ENCODE data around the gene HPD. TPM values are rescaled to one million over a fixed set of nuclear protein-coding genes. Genes with fewer than 3 reads are reported as not detected.

HPD gene
- total RNA-seq, 8 experiments from 2014 or later, result 0.19 to 0.46 (median 0.21) TPM; not detected in 5

Other genes with a start within 250 kb of the HPD start
- 10 to 100 TPM in 3 of 8 experiments, 1 to 10 TPM in 5; 2.3 to 17.7 (median 4.6) TPM for gene ORAI1, start 232.3 kb downstream of the HPD start, total RNA-seq
- gene MORN3, start 189.2 kb downstream of the HPD start, total RNA-seq, result 1 to 10 TPM in 1 of 8 experiments, under 1 TPM in 7; 0.25 to 1.9 (median 0.70) TPM
- gene TMEM120B, start 146.1 kb downstream of the HPD start, total RNA-seq, result 10 to 100 TPM in 3 of 8 experiments, 1 to 10 TPM in 5; 4.9 to 13.4 (median 7.7) TPM
- gene RHOF, start 65.2 kb downstream of the HPD start, total RNA-seq, result 10 to 100 TPM in 3 of 8 experiments, 1 to 10 TPM in 5; 2.8 to 13.7 (median 6.8) TPM
- 10 to 100 TPM in 2 of 8 experiments, 1 to 10 TPM in 6; 3.1 to 16.2 (median 5.0) TPM for gene SETD1B, start 54.9 kb downstream of the HPD start, total RNA-seq
- gene PSMD9, start 29.9 kb upstream of the HPD start, total RNA-seq, result 100 to 1,000 TPM in 1 of 8 experiments, 10 to 100 TPM in 7; 25.3 to 135 (median 54.6) TPM
- 1 to 10 TPM; 1.7 to 5.3 (median 2.7) TPM for gene CFAP251, start 59.7 kb upstream of the HPD start, total RNA-seq
- 10 to 100 TPM in 5 of 8 experiments, 1 to 10 TPM in 3; 1.2 to 68.2 (median 28.2) TPM for gene BCL7A, start 163.0 kb upstream of the HPD start, total RNA-seq
- 10 to 100 TPM in 6 of 8 experiments, 1 to 10 TPM in 2; 7.5 to 27.5 (median 15.2) TPM for gene MLXIP, start 219.9 kb upstream of the HPD start, total RNA-seq